Neutrophil (primary cell): ENCODE data around the gene VAPA.
A peak's percentile ranks its signal among the peaks of the same experiment; 100 is the strongest.
"Not testable (repeated sequence)": the region's sequence is repeated elsewhere in the genome, so short reads cannot be mapped to it uniquely, and the experiment has no call there.

Experiments used
- H3K27ac ChIP-seq: fragments of 200-600 bp; sonication (generic); 2 replicates; pipeline ENCODE4 v1.5.1; 2016; ENCODE audit warnings: mild to moderate bottlenecking, moderate library complexity
- H3K27me3 ChIP-seq: fragments of 200-600 bp; sonication (generic); 2 replicates; pipeline ENCODE4 v1.6.0; 2016; ENCODE audit warnings: mild to moderate bottlenecking
- H3K36me3 ChIP-seq: fragments of 200-600 bp; sonication (generic); 2 replicates; pipeline ENCODE4 v1.5.1; 2017
- H3K4me1 ChIP-seq, 2 experiments: fragments of 200-600 bp in 1 of 2; sonication (generic) in 1 of 2; 1 replicate in 1 of 2; 2 replicates in 1 of 2; pipeline versions ENCODE4 v1.5.1 to v1.6.1; 2013 to 2016; ENCODE audit warnings: low read depth in 1 of 2, low read length in 1 of 2, mild to moderate bottlenecking in 1 of 2, moderate library complexity in 1 of 2; ENCODE audit not compliant: control insufficient read depth in 1 of 2, insufficient read depth in 1 of 2
- H3K4me3 ChIP-seq, 2 experiments: fragments of 200-600 bp in 1 of 2; sonication (generic) in 1 of 2; 1 replicate in 1 of 2; 2 replicates in 1 of 2; pipeline ENCODE4 v1.5.1; 2013 to 2016; ENCODE audit warnings: low read depth in 1 of 2, low read length in 1 of 2, mild to moderate bottlenecking in 1 of 2, moderate library complexity in 1 of 2
- H3K9me3 ChIP-seq: fragments of 200-600 bp; sonication (generic); 2 replicates; pipeline ENCODE4 v1.5.1; 2016
- TF ChIP-seq, protein P1 (sequence below): fragments of 200-600 bp; sonication (generic); IDR thresholded peaks from 2 replicates; pipeline ENCODE4 v1.5.1; 2016; ENCODE audit warnings: antibody characterized with exemption

VAPA gene

DNA sequence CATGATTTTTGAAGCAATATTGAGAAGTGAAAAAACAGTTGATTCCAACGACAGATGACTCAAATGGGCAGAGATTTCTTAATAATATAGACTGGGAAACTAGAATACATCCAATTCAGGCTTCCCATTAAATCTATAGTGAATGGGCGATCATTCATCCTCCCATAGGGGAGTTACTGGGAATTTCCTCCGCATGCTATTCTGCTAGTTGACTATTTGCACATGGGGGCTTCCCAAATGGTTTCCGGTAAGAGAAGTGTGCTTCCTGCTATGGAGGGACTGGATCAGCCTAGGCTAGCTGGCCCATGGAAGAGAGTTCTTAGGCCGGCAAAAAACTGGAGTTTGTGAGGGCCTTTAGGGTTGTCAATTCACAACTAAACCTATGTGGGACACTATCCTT, 2.6 kb upstream of the VAPA start:
- Histone ChIP-seq H3K9me3 (no peaks in the 10 kb centered on the region), H3K4me1 (peaks cover 25 to 27% of the 10 kb centered on the region in 2 experiments), H3K27me3 (no peaks in the 10 kb centered on the region), H3K36me3 (no peaks in the 10 kb centered on the region), H3K4me3 (no peak overlapping the region), H3K27ac (no peak overlapping the region)
- TF ChIP-seq, protein P1, sequence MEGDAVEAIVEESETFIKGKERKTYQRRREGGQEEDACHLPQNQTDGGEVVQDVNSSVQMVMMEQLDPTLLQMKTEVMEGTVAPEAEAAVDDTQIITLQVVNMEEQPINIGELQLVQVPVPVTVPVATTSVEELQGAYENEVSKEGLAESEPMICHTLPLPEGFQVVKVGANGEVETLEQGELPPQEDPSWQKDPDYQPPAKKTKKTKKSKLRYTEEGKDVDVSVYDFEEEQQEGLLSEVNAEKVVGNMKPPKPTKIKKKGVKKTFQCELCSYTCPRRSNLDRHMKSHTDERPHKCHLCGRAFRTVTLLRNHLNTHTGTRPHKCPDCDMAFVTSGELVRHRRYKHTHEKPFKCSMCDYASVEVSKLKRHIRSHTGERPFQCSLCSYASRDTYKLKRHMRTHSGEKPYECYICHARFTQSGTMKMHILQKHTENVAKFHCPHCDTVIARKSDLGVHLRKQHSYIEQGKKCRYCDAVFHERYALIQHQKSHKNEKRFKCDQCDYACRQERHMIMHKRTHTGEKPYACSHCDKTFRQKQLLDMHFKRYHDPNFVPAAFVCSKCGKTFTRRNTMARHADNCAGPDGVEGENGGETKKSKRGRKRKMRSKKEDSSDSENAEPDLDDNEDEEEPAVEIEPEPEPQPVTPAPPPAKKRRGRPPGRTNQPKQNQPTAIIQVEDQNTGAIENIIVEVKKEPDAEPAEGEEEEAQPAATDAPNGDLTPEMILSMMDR: no peak

DNA sequence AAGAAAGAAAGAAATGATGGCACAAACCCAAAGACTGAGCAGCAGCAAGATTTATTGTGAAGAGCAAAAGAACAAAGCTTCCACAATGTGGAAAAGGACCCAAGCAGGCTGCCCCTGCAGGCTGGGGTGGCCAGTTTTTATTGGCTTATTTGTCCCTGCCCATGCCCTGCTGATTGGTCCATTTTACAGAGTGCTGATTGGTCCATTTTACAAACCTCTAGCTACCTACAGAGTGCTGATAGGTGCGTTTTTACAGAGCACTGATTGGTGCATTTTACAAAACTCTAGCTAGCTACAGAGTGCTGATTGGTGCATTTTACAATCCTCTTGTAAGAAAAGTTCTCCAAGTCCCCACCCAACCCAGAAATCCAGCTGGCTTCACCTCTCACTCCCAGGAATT, 1.5 kb upstream of the VAPA start:
- H3K4me3 ChIP-seq, H3K27me3 ChIP-seq, H3K27ac ChIP-seq, H3K9me3 ChIP-seq, H3K36me3 ChIP-seq: not testable (repeated sequence)
- H3K4me1 ChIP-seq: peaks cover 26 to 28% of the 10 kb centered on the region in 2 experiments

DNA sequence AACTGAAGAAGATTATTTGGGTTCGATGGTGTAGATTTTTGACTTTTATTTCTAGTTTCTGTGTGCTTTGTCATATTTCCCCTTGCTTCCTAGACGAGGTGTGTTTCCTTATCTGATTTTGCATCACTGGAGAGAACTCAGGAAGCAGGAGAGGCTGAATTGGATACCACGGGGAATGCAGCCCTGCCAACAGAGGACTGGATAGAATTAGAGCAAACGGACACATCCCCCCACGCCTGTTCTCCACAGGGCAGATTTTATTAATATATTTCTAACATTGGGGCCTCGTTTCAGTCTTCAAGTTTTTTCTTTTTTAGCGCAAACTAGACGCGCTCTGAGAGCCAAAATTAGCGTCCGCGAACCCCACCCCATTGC, 678 bp upstream of the VAPA start:
- Histone ChIP-seq H3K27ac (peak overlapping the region; percentile 97), H3K4me1 (peaks cover 34 to 37% of the 10 kb centered on the region in 2 experiments), H3K9me3 (no peaks in the 10 kb centered on the region), H3K27me3 (no peaks in the 10 kb centered on the region), H3K4me3 (peak overlapping the region; percentile 91 to 96), H3K36me3 (no peaks in the 10 kb centered on the region)
- TF ChIP-seq, protein P1: no peak

DNA sequence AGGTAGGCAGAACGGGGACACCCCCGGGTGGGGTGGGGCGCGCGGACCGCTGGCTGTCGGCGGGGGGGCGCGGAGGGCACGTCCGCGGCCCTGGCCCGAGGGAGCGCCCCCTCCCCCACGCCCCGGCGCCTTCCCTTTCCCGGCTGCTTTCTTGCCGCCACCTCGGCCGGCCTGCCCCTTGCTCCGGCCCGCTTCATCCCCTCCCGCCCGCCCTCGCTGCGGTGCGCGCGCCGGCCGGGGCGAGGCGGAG, 443 bp downstream of the VAPA start:
- no peaks in the 10 kb centered on the region for H3K36me3 ChIP-seq
- H3K9me3 ChIP-seq: no peaks in the 10 kb centered on the region
- H3K4me3 ChIP-seq: peak overlapping the region; percentile 91 to 96
- TF ChIP-seq, protein P1: no peak
- peaks cover 43 to 46% of the 10 kb centered on the region in 2 experiments for H3K4me1 ChIP-seq
- H3K27ac ChIP-seq: peak overlapping the region; percentile 97
- H3K27me3 ChIP-seq: no peaks in the 10 kb centered on the region

DNA sequence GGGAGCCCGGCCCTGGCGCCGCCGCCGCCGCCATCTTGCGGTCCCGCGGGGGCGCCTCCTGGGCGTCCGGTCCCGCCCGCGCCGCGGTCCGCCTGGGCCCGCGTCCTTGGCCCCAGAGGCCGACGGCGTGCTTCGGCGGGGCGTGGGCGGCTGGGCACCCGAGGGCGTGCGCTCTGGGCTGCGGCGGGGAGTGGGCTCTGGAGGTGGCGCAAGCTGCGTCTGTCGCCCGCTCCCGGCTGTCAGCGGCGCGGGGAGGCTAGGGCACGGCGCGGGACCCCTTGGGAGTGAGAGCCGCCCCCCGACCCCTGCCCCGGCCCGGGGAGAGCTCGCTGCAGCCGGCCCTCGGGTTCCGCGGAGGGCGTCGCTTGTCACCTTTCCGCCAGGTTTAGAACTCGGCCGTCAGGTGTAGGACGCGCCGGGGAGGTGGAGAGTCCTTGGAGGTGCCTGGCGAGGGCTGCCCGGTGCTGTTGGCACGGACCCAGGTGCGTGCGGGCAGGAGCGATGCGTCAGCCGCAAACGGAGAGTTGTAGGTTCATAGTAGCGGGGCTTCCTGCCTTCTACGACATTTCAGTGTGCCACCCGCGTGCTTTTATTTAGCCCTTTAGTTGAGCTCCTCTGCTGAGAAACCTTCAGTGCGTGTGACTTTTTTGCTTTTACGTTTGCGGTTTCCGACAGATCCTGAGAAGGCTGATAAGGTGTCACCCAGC, 921 bp downstream of the VAPA start:
- Histone ChIP-seq H3K4me1 (peaks cover 44 to 50% of the 10 kb centered on the region in 2 experiments), H3K27me3 (no peaks in the 10 kb centered on the region), H3K27ac (peak overlapping the region; percentile 97), H3K4me3 (peak overlapping the region; percentile 91 to 96), H3K36me3 (no peaks in the 10 kb centered on the region), H3K9me3 (no peaks in the 10 kb centered on the region)
- TF ChIP-seq, protein P1: no peak

DNA sequence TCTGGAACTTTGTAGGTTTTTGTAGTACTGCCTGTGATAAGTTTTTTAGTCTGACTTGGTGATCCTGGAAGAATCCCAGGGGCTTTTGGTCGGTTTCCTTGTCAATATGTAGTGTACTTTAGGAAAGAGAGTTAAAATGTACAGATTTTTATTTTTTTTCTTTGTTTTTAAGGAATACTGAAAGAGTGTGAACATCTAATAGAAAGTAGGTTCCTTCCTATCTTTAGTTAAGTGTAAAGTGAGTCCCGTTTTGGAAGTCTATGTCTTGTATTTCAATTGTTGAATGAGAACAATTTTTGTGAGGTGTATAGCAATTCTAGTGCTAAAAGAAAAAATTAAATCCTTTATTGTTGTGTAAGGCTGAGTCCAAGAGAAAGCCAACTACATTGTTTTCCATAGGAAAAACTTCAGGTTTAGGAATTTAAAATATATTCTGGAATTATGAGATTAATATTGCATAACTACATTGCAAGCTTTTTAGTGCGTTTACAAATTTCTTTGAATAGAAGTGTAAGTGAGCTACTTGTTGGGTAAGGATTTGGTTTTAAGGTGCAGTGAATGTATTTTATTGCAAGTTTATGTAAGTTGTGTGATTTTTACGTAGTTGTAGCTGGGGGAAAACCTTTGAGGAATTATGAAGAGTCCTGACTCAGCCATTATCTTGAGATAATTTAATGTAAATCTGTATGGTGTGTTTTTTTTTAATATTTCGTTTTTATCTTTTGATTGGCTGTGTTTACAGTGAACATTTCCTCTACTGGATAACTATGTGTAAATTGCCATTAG, 1.7 kb downstream of the VAPA start:
- Histone ChIP-seq H3K4me3 (peak overlapping the region; percentile 91 to 96), H3K27me3 (no peaks in the 10 kb centered on the region), H3K4me1 (peaks cover 51 to 56% of the 10 kb centered on the region in 2 experiments), H3K36me3 (no peaks in the 10 kb centered on the region), H3K9me3 (no peaks in the 10 kb centered on the region), H3K27ac (peak overlapping the region; percentile 97)
- TF ChIP-seq, protein P1: no peak
